ENCODE data around the gene ADAMTSL4. TPM values are rescaled to one million over a fixed set of nuclear protein-coding genes. Genes with fewer than 3 reads are reported as not detected.

ADAMTSL4 gene
- total and polyA plus RNA-seq, 9 of the 15 experiments (the other 6 are each of a cell fraction or from before 2014, with no cell fraction given) = 12.7 to 212 (median 35.6) TPM

GRCh38 chr1:150545486-150546032 is 3.6 kb upstream of the ADAMTSL4 start (continued):
- TF ChIP-seq TGIF2 (CRISPR knock-in tag; IDR thresholded peaks at IDR 0.05) (no peak), ZHX1 (conservative IDR thresholded peaks at IDR 0.05; ENCODE audit: low read length) (no peak), ZNF263 (CRISPR knock-in tag; IDR thresholded peaks at IDR 0.05; ENCODE audit: borderline replicate concordance) (no peak), ZMIZ1 (IDR thresholded peaks at IDR 0.05; ENCODE audit: low read depth in 2 of 2, low read length in 2 of 2) (peak in 1 of 2 experiments; percentile 97; a peak in 2 of 4 replicates), SNAPC5 (CRISPR knock-in tag; IDR thresholded peaks at IDR 0.05) (no peak), CREB1 (IDR thresholded peaks at IDR 0.05) (peak; percentile 67; the same call in 1 of the 2 replicates), CREB1 (CRISPR knock-in tag; IDR thresholded peaks at IDR 0.05) (no peak; the same call in 1 of the 2 replicates), XRCC3 (IDR thresholded peaks at IDR 0.05) (no peak), ZNF780A (CRISPR knock-in tag; IDR thresholded peaks at IDR 0.05) (no peak), COPS2 (conservative IDR thresholded peaks at IDR 0.05) (no peak), TAF1 (IDR thresholded peaks at IDR 0.05; ENCODE audit: control insufficient read depth, extremely low read depth, insufficient read depth, low read length, severe bottlenecking) (peak; percentile 64), JUND (IDR thresholded peaks at IDR 0.05; ENCODE audit: borderline replicate concordance, low read depth, low read length) (peak; percentile 69), JUND (tag; IDR thresholded peaks at IDR 0.05; ENCODE audit: borderline replicate concordance, low read depth, low read length) (peak; percentile 71; the same call in 2 of the 3 replicates), PHF21A (IDR thresholded peaks at IDR 0.05; ENCODE audit: borderline replicate concordance, low read depth) (0 out of 2 replicates have a peak, but pooled peaks have one; percentile 48), UBTF (IDR thresholded peaks at IDR 0.05; ENCODE audit: borderline replicate concordance in 1 of 2, low read depth in 2 of 2, low read length in 2 of 2) (peak; percentile 53 to 87; a peak in 2 of 4 replicates), RAD51 (IDR thresholded peaks at IDR 0.05; ENCODE audit: borderline replicate concordance, low read depth) (0 out of 2 replicates have a peak, but pooled peaks have one; percentile 33), NR1H2 (CRISPR knock-in tag; IDR thresholded peaks at IDR 0.05) (no peak), TCF3 (CRISPR knock-in tag; IDR thresholded peaks at IDR 0.05) (peak; percentile 98), NFXL1 (CRISPR knock-in tag; IDR thresholded peaks at IDR 0.05) (no peak)

Measured in K562 (cell line).